Measurements from ENCODE around the gene HNRNPA1L2. TPM values are rescaled to one million over a fixed set of nuclear protein-coding genes. Genes with fewer than 3 reads are reported as not detected.

HNRNPA1L2 gene
- total RNA-seq, 1 experiment from 2014 or later: 8.5 TPM

GRCh38 chr13:52659340-52659739 lies 17.1 kb downstream of the HNRNPA1L2 start (continued):
- TF ChIP-seq, protein P1, sequence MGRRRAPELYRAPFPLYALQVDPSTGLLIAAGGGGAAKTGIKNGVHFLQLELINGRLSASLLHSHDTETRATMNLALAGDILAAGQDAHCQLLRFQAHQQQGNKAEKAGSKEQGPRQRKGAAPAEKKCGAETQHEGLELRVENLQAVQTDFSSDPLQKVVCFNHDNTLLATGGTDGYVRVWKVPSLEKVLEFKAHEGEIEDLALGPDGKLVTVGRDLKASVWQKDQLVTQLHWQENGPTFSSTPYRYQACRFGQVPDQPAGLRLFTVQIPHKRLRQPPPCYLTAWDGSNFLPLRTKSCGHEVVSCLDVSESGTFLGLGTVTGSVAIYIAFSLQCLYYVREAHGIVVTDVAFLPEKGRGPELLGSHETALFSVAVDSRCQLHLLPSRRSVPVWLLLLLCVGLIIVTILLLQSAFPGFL (CRISPR knock-in tag; IDR thresholded peaks at IDR 0.05; ENCODE audit: borderline replicate concordance): no peak
- TF ChIP-seq, protein P2, sequence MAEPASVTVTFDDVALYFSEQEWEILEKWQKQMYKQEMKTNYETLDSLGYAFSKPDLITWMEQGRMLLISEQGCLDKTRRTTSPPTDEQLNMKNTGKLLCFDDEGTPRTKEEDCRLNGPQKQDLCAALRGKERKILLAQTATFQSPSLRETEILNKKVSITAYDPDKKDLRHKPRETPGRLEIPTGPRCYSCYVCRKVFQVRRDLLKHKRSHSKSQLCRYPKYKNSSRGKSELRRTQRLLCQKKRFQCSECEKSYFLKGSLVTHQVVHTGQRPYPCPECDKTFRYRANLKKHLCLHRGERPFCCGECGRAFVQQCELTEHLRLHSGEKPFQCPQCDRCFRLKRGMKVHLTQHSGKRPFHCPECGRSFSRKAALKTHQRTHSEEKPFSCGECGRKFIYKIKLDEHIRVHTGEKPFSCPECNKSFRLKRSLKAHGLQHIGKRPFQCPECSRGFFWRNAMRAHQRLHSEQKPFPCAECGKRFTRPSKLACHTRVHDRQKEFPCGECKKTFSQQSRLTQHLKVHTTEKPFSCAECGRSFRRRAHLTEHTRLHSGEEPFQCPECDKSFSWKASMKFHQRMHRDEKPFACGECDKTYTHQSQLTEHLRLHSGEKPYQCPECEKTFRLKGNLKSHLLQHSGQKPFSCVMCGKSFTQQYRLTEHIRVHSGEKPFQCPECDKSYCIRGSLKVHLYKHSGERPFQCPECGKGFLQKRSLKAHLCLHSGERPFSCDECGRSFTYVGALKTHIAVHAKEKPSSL (CRISPR knock-in tag; conservative IDR thresholded peaks at IDR 0.05): no peak
- TF ChIP-seq, protein P3, sequence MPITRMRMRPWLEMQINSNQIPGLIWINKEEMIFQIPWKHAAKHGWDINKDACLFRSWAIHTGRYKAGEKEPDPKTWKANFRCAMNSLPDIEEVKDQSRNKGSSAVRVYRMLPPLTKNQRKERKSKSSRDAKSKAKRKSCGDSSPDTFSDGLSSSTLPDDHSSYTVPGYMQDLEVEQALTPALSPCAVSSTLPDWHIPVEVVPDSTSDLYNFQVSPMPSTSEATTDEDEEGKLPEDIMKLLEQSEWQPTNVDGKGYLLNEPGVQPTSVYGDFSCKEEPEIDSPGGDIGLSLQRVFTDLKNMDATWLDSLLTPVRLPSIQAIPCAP (CRISPR knock-in tag; IDR thresholded peaks at IDR 0.05): no peak

DNA sequence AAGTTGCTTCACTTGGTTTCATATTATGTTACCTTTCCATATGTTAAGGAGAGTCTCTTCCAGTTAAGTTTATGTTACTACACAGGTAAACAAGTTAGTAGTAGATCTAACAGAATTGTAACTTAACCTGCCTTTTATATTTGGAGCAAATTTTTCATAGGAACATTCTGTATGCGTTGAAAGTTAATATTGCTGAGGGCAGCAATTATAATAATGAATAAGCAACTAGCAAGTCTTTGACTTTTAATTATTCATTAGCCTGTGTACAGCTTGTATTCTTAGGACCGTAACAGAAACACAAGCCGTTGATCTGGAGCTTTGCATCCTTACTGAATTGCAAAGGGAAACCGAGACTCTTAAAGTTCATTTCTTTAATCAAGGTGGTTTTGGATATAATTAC lies 22.0 kb downstream of the HNRNPA1L2 start:
- CTCF ChIA-PET: interaction anchor here (1.6 to 3.2 kb wide), 7 partner anchors 11 to 534 kb away, joined by 4 to 65 read pairs (median 14); partner anchors contain the start of gene SUGT1
- Mint-ChIP-seq H3K27ac (no peak overlapping the region; the same call in 1 of the 2 replicates), H3K36me3 (peaks cover 76% of the 10 kb centered on the region), H3K4me1 (peaks cover 2% of the 10 kb centered on the region; the same call in 1 of the 2 replicates), H3K27me3 (ENCODE audit: low read depth) (no peaks in the 10 kb centered on the region), H3K9me3 (no peaks in the 10 kb centered on the region), H3K4me3 (no peak overlapping the region)
- DNase-seq (ENCODE audit: low spot score) (no peak), ATAC-seq (no peak)
- no peak for TF ChIP-seq ZMAT4 (CRISPR knock-in tag; IDR thresholded peaks at IDR 0.05)
- no peak for TF ChIP-seq FOXP4 (CRISPR knock-in tag; IDR thresholded peaks at IDR 0.05)
- no peak for TF ChIP-seq NFATC4 (CRISPR knock-in tag; IDR thresholded peaks at IDR 0.05)
- TF ChIP-seq TP53 (CRISPR knock-in tag; IDR thresholded peaks at IDR 0.05): no peak
- TF ChIP-seq ZNF416 (CRISPR knock-in tag; IDR thresholded peaks at IDR 0.05): no peak
- TF ChIP-seq SMAD4 (CRISPR knock-in tag; IDR thresholded peaks at IDR 0.05): no peak
- TF ChIP-seq ZNF396 (CRISPR knock-in tag; IDR thresholded peaks at IDR 0.05; ENCODE audit: borderline replicate concordance): no peak
- TF ChIP-seq TEAD1 (CRISPR knock-in tag; IDR thresholded peaks at IDR 0.05): no peak
- no peak for TF ChIP-seq TCF7 (CRISPR knock-in tag; IDR thresholded peaks at IDR 0.05; ENCODE audit: low read depth)
- POLR2A ChIA-PET: interaction anchor here (1.3 kb wide), 1 partner anchor 144 kb away, joined by 5 read pairs; no protein-coding TSS in a partner anchor

GRCh38 chr13:52665325-52665724 lies 23.1 kb downstream of the HNRNPA1L2 start:
- DNase-seq (ENCODE audit: low spot score): no peak
- Mint-ChIP-seq H3K27me3 (ENCODE audit: low read depth) (no peaks in the 10 kb centered on the region), H3K27ac (no peak overlapping the region), H3K4me3 (no peak overlapping the region), H3K36me3 (peaks cover 71% of the 10 kb centered on the region), H3K4me1 (peaks cover 2% of the 10 kb centered on the region; the same call in 1 of the 2 replicates), H3K9me3 (no peaks in the 10 kb centered on the region)
- ChIA-PET CTCF (interaction anchor here (0.6 to 3.2 kb wide), 30 partner anchors 9 to 536 kb away, joined by 3 to 65 read pairs (median 5); partner anchors contain the start of genes PCDH8, SUGT1 and VPS36), POLR2A (interaction anchor here (0.8 to 1.3 kb wide), 3 partner anchors 12 to 144 kb away, joined by 3 to 5 read pairs (median 4); partner anchors contain the start of gene SUGT1)
- ATAC-seq: no peak
- no peak for TF ChIP-seq MYBL2 (CRISPR knock-in tag; IDR thresholded peaks at IDR 0.05)
- TF ChIP-seq, protein P4, sequence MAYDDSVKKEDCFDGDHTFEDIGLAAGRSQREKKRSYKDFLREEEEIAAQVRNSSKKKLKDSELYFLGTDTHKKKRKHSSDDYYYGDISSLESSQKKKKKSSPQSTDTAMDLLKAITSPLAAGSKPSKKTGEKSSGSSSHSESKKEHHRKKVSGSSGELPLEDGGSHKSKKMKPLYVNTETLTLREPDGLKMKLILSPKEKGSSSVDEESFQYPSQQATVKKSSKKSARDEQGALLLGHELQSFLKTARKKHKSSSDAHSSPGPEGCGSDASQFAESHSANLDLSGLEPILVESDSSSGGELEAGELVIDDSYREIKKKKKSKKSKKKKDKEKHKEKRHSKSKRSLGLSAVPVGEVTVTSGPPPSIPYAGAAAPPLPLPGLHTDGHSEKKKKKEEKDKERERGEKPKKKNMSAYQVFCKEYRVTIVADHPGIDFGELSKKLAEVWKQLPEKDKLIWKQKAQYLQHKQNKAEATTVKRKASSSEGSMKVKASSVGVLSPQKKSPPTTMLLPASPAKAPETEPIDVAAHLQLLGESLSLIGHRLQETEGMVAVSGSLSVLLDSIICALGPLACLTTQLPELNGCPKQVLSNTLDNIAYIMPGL (CRISPR knock-in tag; IDR thresholded peaks at IDR 0.05): no peak
- no peak for TF ChIP-seq FOXK1 (CRISPR knock-in tag; IDR thresholded peaks at IDR 0.05)
- TF ChIP-seq, protein P5, sequence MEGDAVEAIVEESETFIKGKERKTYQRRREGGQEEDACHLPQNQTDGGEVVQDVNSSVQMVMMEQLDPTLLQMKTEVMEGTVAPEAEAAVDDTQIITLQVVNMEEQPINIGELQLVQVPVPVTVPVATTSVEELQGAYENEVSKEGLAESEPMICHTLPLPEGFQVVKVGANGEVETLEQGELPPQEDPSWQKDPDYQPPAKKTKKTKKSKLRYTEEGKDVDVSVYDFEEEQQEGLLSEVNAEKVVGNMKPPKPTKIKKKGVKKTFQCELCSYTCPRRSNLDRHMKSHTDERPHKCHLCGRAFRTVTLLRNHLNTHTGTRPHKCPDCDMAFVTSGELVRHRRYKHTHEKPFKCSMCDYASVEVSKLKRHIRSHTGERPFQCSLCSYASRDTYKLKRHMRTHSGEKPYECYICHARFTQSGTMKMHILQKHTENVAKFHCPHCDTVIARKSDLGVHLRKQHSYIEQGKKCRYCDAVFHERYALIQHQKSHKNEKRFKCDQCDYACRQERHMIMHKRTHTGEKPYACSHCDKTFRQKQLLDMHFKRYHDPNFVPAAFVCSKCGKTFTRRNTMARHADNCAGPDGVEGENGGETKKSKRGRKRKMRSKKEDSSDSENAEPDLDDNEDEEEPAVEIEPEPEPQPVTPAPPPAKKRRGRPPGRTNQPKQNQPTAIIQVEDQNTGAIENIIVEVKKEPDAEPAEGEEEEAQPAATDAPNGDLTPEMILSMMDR (IDR thresholded peaks at IDR 0.05): no peak
- TF ChIP-seq ELF4 (CRISPR knock-in tag; IDR thresholded peaks at IDR 0.05; ENCODE audit: low read depth): no peak
- TF ChIP-seq, protein P6, sequence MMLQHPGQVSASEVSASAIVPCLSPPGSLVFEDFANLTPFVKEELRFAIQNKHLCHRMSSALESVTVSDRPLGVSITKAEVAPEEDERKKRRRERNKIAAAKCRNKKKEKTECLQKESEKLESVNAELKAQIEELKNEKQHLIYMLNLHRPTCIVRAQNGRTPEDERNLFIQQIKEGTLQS (CRISPR knock-in tag; conservative IDR thresholded peaks at IDR 0.05): no peak
- no peak for TF ChIP-seq NFE2L1 (CRISPR knock-in tag; IDR thresholded peaks at IDR 0.05)

Measured in WTC11 (cell line).